Islet precursor cell (in vitro differentiated cells): ENCODE measurements around the gene CCNJ.

Source experiments
- DNase-seq: peaks from one replicate; pipeline ENCODE4 v3.0.0-alpha.2; 2018

CCNJ gene

DNA sequence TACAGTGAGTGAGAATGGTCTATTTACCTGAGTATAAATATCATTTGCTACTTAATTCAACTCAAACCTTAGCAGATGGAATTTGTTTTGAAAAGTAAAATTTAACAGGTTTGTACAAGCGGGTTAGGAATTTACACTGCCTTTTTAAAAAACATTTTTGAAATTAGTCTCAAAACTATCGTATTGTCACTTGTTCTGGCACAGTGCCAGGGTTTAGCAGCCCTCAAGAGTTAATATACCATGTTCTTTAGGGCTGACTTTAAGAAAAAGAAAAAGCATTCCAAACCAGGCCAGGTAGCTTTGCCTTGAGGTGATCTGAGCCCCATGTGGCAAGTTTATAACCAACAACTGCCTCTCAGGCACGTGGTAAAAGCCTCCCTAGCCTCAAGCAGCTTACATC is 17.8 kb downstream of the CCNJ start:
- DNase-seq: no peak

DNA sequence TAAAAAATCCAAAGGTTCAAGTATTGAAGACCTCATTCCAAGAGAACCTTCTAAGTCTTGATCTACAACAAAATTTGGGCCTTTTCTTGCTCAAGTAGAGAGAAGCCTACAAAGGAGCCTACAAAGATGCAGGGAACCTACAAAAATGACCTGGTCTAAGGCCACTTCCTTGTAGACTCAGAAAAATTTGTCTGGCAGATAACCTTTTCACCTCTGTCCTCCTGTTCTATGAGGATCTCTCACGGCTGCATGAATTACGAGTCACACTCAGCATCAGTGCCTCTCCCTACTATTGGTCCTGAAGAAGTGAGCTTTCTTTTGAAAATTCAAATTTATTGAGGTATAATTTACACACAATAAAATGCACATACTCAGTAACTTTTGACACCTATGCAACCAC is 29.3 kb downstream of the CCNJ start:
- DNase-seq: no peak

DNA sequence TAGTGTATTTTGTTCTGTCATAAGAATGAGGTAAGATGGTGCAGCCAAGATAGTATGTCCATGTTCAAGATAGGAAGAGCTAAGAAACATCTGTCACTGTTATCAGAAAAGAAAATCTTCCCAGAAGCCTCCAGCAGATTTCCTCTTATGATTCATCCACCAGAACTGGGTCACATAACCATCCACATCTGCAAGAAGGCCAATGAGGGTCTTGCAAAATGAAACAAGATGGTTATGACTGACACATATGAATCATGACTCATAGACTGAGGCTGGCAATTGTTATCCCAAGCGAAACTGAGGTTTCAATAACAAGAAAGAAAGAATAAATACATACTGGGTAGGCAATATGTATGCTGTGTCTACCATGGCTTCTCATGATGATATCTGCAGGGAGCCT is 30.3 kb downstream of the CCNJ start:
- no peak for DNase-seq

DNA sequence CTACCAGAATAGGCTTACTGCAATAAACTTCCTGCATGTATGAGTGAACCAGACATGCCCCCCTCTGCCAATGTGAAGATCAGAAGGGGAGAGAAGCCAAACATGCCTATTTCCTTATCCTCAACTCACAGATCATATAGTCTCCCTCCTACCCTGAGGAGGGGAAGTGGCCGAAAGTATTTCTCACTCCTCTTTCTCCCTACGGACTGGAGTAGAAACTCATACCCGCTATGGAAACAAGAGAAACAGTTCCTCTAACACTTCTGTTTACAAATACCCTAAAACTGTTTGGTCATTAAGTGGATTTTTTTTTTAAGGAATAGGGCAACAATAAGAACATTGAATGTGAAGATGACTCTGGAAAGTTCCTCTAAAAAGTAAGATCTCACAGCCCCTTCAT is 31.4 kb downstream of the CCNJ start:
- no peak for DNase-seq

DNA sequence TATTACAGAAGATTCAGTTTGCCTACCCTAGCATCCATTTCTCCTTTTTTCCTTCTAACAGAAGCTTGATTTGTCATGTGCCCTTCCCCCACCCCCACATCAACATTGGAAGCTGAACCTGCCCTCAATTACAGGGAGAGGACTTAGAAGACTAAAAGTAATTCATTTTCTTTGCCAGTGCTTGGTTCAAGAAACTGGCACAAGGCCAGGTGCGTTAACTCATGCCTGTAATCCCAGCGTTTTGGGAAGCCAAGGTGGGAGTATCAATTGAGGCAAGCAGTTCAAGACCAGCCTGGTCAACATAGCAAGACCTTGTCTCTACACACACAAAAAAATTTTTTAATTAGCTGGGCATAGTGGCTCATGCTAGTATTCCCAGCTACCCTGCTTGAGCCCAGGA is 32.6 kb downstream of the CCNJ start:
- DNase-seq: no peak

DNA sequence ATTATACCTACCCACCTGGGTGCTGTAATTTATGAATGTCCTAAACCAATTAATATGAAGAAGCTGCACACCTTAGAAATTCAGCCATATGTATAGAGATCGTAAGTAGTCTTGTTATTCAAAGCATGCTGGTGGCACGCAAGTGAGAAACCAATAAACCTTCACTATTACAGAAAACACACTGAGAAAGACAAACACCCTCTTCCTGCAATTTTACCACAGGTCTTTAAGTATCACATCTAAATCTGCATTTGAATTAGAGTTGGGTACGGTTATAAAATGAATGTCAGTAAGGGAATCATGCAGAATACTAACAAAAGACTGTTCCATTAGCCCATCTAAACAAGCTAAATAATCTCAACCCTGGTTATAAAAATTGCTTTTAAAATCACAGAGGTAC is 33.8 kb downstream of the CCNJ start:
- DNase-seq: no peak

DNA sequence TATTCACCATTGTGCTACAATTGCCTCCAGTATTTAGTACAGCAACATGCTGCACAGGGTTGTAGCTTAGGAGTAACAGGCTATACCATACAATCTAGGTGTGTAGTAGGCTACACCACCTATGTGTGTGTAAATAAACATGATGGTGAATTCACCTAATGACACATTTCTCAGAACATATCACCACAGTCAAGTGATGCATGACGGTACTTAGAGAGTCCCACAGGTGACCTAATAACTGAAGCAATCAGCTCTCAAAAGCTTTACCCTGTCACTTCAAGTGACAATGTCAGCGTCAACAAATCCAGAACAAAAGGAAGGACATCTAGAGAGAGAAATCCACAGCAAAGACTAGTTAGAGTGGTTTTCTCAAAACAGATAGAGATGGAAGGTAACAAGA is 38.8 kb downstream of the CCNJ start:
- DNase-seq: no peak

DNA sequence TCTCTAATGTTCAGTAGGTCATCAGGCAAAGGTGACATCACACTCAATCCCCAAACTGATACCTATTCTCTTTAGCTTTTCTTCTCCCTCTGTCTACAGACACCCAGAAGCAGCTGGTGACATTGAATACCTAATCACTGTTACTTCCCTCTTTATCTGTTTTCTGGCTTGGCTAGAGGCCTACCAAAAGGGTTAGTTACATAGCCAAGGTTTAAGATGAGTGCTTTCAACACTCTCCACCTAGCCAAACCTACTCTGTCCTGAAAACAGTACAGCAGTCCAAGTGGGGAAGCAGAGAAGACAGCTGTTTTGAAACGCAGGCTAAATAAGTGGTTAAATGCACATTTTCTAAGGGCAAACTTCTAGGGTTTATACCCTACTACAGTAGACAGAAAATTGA is 39.4 kb downstream of the CCNJ start:
- no peak for DNase-seq

DNA sequence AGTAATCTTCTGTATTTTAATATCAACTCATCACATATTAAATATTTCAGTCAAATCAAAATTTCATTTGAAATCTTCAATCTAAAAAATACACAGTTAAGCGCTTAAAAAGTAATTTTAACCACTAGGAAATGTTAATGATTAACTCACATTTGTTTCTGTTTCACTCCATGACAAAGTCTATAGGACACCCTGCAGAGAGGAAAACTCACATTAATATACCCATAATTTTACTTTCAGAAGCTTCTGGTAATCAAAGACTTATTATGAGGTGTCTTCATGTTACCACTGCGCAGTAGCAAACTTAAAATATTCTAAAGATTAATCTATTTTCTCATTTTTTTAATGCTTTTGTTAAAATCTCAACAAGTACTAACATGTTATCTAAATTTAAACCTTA is 45.7 kb downstream of the CCNJ start:
- DNase-seq: no peak

DNA sequence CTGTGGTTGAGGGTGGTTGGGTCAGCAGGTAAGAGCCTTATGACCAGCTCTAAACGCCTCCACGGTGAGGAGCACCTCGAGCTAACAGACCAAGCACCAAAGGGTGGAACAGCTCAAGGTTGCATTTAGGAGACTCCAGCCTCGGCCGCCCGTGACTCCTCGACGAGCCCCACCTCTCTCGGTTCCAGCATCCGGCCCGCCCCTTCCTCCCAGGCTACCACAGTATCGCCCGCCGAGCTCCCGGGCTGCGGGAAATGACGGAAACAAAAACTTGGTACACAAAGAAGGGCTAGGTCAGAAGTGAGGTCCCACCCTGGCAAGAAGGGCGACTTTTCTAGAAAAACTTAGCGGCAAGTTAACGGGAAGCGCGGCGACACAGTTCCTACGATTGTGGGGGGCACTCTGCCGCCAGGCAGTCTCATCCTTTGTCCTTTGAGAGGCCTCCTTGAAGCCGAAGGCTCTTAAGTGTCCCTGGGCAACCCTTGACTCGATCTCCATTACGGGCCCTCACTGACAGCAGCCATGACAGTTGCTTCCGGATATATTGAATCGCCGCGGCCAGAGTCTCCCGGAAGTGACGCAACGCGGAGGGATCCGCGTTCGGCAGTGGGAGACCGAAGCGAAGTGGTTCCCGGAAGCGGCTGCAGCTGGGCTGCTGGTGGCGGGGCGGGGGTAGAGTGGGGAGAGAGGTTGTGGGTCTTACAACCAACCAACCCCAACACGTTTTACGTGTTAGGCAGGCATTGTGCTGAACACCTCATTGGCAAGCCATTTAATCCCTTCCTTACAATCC is 46.5 kb downstream of the CCNJ start:
- no peak for DNase-seq

DNA sequence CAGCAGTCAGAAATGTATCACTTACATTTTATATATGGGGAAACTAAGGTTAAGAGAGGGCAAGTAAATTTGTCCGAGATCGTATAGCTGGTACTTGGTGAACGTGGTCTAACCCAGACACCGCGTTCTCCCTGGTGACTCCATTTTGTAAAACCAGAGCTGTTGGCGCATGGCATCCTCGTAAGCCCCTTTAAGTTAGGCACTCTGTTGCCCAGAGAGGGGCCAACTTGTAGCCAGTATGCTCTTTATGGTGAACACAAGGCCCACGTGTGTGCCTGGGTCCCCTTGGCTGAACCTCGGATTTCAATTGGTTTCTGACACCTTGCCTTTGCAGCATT is 47.0 kb downstream of the CCNJ start:
- DNase-seq: no peak

DNA sequence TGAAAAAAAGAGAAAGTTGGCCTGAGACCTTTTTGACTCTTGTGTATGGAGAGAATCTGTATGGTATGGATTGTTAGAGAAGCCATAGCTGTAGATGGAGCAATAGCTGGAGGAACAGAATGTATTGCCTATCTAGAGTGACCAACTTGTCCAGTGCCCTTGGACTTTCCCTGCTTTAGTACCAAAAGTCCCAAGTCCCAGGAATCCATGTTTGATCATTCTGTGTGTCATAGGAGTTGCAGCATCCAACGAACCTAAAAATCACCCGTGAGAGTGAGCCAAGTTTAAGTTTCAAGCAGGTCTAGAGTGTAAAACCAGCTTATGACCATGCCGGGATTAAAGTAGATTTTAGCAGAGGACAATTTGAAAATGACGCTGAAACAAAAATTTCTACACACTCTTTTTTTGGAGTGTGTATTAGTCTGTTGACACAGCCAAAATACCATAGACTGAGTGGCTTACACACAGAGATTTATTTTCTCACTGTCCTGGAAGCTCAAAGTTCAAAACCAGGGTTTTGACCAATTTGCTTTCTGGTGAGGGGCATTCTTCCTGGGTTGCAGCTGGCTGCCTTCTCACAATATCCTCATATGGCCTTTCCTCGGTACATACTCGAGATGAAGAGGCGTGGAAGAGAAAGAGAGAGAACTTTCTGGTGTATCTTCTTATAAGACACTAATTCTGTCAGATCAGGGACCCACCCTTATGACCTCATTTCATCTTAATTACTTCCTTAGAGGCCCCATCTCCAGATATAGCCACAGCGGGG is 49.8 kb downstream of the CCNJ start:
- no peak for DNase-seq

DNA sequence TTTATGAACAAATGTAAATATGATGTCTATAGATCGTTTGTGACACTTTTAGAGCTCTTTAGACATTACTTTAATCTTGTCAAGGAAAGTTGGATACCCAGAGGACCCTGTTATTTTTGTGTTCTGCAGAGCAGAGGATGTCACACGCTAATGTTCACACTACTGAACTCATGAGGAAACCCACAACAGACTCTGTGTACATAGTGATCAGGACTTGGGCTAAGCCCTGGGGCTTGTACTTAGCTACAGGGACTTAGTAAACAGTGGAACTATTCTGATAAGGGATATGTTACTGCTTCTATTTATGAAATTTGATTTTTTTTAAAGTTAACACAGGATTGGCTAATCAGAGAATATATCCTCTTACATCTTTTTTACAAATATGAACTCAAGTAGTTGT is 50.6 kb downstream of the CCNJ start:
- DNase-seq: no peak

DNA sequence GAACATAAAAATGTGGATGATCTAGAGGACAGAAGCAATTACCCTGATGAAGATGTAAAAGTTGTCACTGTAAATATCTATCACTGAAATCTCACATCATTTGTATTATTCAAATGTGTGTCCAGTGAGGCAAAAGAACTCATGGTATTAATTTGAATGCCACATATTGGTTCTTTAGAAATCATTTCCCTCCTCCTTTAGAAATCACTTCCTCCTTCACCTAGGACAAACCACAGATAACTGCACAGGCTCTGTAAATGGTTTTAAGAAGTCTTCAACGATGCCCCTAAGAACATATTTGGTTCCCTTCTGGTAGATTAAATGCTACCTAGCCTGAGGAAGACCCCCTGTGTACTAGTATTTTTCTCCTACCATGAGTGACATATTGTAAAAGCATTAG is 53.6 kb downstream of the CCNJ start:
- DNase-seq: no peak

DNA sequence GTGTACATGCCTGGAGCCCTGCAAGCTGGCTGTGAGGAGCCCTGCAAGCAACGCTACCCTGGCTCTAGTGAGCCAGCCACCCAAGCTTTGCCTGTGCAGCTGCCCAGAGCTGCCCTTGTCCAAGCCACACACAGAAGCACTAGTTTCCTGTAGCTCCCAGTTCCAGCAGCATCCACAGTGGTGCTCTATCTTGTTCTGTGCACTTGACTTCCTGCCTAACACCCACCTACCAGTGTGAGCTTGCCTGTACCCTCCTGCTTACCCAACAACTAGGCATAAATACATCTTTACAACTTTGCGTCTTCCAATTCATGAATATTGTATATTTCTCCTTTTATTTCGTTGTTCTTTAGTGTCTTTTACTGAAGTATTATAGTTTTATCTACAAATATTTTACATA is 54.5 kb downstream of the CCNJ start:
- DNase-seq: no peak

DNA sequence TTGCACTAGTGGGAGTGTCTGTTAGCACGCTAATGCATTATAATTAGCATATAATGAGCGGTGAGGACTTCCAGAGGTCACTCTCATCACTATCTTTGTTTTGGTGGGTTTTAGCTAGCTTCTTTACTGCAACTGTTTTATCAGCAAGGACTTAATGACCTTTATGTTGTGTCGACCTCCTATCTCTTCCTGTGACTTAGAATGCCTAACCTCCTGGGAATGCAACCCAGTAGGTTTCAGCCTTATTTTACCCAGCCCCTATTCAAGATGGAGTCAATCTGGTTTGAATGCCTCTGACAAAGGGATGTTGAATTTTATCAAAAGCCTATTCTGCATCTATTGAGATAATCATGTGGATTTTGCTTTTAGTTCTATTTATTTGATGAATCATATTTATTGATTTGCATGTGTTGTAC is 64.2 kb downstream of the CCNJ start:
- DNase-seq: no peak
